GM18858 (cell line): ENCODE data around the gene NSMCE1.

Experiments used
- ATAC-seq: cut with Tn5 transposase; IDR thresholded peaks from one replicate; pipeline ENCODE4 v1.9.1; 2021; ENCODE audit not compliant: unreplicated experiment

Gene NSMCE1

DNA sequence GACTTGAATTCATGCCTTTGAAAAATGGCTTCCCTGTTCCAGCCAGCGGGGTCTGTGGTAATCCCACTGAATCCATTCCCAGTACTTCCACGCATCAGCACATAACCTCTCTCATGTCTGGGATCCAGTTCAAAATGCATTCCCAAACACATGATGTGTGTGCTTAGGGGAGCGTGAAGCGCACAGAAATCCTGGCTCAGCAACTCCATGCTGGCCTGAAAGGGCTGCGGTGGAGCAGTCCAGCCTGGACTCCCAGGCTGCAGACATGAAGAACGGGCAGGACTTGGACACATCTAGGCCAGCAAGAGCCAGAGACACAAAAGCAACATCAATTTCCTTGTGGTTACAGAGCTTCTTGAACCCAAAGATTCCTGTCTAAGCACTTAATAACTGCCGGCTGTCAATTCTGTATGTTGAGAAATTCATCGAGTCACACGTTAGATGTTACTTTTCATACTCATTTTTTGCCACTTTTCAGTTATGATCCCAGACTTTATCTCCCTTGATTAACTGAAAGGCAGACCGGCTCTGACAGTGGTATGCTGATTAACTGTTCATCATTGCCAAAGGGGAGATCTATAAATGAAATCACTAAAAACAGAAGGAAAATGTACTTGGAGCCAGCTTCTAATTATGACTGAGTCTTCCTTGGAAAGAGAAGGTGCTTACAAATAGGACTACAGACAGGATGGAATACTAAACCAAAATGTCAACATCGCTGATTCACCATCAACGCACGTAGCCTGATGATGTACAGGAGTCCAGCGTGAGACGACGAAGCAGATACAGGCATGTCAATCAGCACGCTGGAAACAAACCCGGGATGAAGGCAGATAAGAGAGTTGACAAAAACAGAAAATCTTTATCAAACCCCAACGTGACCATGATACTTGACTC lies 23.0 kb downstream of the NSMCE1 start:
- ATAC-seq = no peak

- no peak for ATAC-seq
Measured at GRCh38 chr16:27244363-27244755, 24.2 kb downstream of the NSMCE1 start.

DNA sequence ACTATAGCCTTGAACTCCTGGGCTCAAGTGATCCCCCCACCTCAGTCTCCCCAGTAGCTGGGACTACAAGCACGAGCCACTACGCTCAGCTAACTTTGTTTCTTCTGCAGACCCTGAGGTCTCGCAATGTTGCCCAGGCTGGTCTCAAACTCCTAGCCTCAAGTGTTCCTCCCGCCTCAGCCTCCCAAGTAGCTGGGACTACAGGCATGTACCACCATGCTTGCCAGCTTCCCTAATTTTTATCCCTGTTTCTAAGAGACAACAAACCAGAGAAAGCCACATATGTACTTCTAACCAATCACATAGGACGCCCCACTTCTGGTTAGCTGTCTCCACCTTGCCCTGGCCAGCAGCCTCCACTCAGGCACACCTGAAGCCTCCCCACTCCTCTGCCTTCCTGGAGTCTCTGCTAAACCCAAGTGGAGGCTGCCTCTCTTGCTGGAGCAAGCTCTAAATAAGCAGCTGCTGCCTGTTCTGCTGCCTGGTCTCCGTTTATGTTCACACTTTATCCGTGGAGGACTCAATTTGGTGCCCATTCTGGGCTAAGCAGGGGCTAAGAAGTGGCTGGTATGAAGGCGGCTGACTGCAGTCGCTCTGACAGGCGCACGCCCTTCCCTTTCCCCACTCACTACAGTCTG lies 24.7 kb downstream of the NSMCE1 start:
- no peak for ATAC-seq

GRCh38 chr16:27242868-27243590 lies 25.5 kb downstream of the NSMCE1 start:
- no peak for ATAC-seq

GRCh38 chr16:27242398-27242797 lies 26.2 kb downstream of the NSMCE1 start:
- no peak for ATAC-seq

DNA sequence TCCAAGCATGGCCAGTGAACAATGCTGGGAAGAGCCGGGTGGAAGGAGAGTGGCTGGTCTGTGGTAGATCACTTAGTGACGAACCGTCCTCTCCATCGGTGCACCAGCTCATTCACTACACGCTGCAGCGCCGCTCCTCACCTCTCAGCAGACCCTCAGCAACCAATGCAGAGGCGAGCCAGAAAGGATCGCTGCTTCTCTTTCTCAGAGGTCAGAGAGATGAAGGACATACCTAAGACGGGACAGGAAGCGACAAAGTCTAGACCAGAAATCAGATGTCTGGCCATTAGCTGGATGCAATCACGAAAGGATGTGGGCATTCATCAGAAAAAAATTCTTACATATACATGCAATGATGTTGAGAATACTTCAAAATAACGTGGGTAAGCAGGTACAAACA lies 26.9 kb downstream of the NSMCE1 start:
- ATAC-seq = no peak

DNA sequence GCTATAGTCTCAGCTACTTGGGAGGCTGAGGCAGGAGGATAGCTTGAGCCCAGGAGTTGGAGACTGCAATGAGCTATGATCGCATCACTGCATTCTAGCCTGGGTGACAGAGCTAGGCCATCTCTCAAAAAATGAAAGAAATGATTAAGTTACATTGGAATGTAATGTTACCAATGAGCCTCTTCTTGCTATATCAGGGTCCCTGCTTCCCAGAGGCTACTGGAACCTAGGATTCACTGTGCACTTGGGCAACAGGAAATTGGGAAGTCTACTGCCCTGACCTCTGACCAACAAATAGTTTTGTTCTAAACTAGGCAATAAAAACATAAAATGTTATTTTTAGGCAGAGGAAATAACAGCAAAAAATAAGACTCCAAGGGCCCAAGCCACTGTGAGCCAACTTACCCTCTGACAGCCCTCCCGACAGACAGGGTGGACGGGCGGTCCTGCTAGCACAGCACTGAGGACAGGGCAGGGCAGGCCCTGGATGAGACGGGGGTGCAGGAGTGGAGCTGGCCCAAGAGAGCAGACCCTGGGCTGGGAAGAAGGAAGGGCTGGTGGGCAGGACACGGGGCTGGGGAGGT lies 27.5 kb downstream of the NSMCE1 start:
- ATAC-seq = no peak

DNA sequence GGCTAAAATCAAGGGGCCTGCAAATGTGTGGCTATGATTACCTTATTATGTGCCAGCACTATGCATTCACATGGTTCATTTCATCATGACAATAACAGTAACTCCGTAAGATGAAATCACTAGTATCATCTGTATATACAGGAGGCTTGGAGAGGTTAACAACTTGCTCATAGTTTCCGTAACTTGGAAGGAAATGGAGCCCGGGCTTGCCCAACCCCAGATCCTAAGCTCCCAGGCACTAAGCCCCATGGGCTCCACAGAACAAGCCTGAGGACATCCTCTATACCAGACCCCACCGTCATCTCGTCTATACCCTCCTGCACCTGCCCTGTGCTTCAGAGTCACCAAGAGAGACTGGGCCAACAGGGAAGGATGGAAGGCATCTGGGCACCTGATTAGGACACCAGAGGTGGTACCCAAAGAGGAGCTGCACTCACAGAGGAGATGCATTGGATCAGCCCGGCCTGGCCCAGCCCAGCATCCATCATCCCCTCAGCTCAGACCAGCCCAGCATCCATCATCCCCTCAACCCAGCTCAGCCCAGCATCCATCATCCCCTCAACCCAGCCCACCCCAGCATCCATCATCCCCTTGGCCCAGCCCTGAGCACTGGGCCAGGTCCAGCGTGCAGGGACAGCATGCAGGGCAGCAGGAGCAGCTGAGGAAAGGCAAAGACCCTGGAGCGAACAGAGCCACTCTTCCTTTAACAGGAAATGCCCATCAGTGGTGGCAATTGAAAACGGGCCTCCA lies 28.5 kb downstream of the NSMCE1 start:
- no peak for ATAC-seq

- ATAC-seq = no peak
Measured at GRCh38 chr16:27239026-27239425, 29.5 kb downstream of the NSMCE1 start.

GRCh38 chr16:27238591-27238990 lies 30.0 kb downstream of the NSMCE1 start:
- ATAC-seq = no peak

GRCh38 chr16:27238016-27238587 lies 30.5 kb downstream of the NSMCE1 start:
- no peak for ATAC-seq

DNA sequence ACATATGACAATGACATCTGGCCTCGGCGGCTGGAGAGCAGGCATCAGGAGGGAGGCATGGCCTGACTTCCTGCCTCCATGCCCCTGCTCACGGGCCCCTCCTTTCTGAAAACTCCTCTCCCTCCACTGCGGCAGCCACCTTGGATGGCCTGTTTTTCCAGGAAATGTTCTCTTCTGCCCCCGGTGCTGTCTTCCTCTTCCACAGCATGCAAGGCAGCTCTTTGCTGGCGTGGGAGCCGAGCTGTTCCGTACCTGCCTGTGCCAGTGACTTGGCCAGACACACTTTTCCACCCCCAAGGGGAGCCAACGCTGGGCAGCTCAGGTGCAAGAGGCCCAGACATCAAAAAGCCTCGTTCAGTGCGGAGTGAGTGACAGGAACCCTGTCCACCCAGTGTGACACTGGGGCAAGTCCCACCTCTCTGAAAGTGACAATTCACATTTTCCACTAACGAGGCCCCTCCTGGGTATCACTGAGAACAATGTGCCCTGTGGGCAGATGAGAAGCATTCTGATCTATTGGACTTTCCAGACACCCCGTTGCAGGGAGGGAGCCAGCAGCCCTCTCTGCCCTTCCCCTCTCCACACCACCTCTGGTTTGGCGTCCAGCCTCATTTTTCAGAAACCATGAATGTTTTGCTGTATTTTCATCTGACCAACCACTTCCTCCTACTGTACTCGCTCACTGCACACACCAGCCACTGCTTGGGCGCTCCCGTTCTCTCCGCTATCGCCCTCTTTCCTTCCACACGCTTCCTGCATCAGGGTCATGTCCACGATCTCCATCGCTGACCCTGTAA lies 31.2 kb downstream of the NSMCE1 start:
- no peak for ATAC-seq

GRCh38 chr16:27236635-27237218 lies 31.8 kb downstream of the NSMCE1 start:
- no peak for ATAC-seq

GRCh38 chr16:27235938-27236245 lies 32.7 kb downstream of the NSMCE1 start:
- ATAC-seq = no peak

GRCh38 chr16:27235055-27235937 lies 33.3 kb downstream of the NSMCE1 start:
- no peak for ATAC-seq

- ATAC-seq = no peak
Measured at GRCh38 chr16:27234603-27235002, 34.0 kb downstream of the NSMCE1 start.

GRCh38 chr16:27234171-27234570 lies 34.4 kb downstream of the NSMCE1 start:
- no peak for ATAC-seq

GRCh38 chr16:27233731-27234130 lies 34.8 kb downstream of the NSMCE1 start:
- ATAC-seq = no peak
